HG03439 (cell line): ENCODE data around the gene GAREM1.
"Not testable (repeated sequence)": the region's sequence is repeated elsewhere in the genome, so short reads cannot be mapped to it uniquely, and the experiment has no call there.

Experiments used
- ATAC-seq: cut with Tn5 transposase; IDR thresholded peaks from one replicate; pipeline ENCODE4 v1.9.1; 2021; ENCODE audit warnings: mild to moderate bottlenecking, moderate library complexity; ENCODE audit not compliant: unreplicated experiment

Gene GAREM1

GRCh38 chr18:32470714-32471633 lies at the start of gene GAREM1:
GAREM1 (minus strand) TSS chr18:32470882; CDS start chr18:32470428, 454 bp downstream.
- peak; percentile 97 for ATAC-seq

GRCh38 chr18:32511147-32511546 lies 40.5 kb upstream of the GAREM1 start:
- ATAC-seq = no peak

GRCh38 chr18:32509111-32509510 lies 38.4 kb upstream of the GAREM1 start:
- no peak for ATAC-seq

- no peak for ATAC-seq
These were observed 36.4 kb upstream of the GAREM1 start for GRCh38 chr18:32507093-32507492.

GRCh38 chr18:32502014-32502413 lies 31.3 kb upstream of the GAREM1 start:
- no peak for ATAC-seq

GRCh38 chr18:32501242-32501641 lies 30.6 kb upstream of the GAREM1 start:
- not testable (repeated sequence) for ATAC-seq

GRCh38 chr18:32483002-32483401 lies 12.3 kb upstream of the GAREM1 start:
- ATAC-seq = no peak

- no peak for ATAC-seq
These were observed 11.4 kb upstream of the GAREM1 start for GRCh38 chr18:32482117-32482516.

- no peak for ATAC-seq
These were observed 9.9 kb upstream of the GAREM1 start for GRCh38 chr18:32480581-32480980.

- no peak for ATAC-seq
These were observed 8.1 kb upstream of the GAREM1 start for GRCh38 chr18:32478807-32479206.

GRCh38 chr18:32478317-32478716 lies 7.6 kb upstream of the GAREM1 start:
- ATAC-seq = no peak

GRCh38 chr18:32476106-32476505 lies 5.4 kb upstream of the GAREM1 start:
- ATAC-seq = no peak

- not testable (repeated sequence) for ATAC-seq
These were observed 4.4 kb upstream of the GAREM1 start for GRCh38 chr18:32475069-32475468.

- no peak for ATAC-seq
These were observed 2.6 kb upstream of the GAREM1 start for GRCh38 chr18:32473325-32473724.

GRCh38 chr18:32472841-32473240 lies 2.2 kb upstream of the GAREM1 start:
- ATAC-seq = no peak

GRCh38 chr18:32470460-32470713 lies 295 bp downstream of the GAREM1 start:
- no peak for ATAC-seq

GRCh38 chr18:32469691-32470459 lies 807 bp downstream of the GAREM1 start:
- ATAC-seq = peak; percentile 9

- no peak for ATAC-seq
These were observed 1.5 kb downstream of the GAREM1 start for GRCh38 chr18:32469190-32469651.

GRCh38 chr18:32468147-32468845 lies 2.4 kb downstream of the GAREM1 start:
- no peak for ATAC-seq

- ATAC-seq = no peak
These were observed 8.9 kb downstream of the GAREM1 start for GRCh38 chr18:32461709-32462272.

- no peak for ATAC-seq
These were observed 10.4 kb downstream of the GAREM1 start for GRCh38 chr18:32460171-32460731.
